ENCODE data around the gene CAPS.

- no peak for TF ChIP-seq YY1 (IDR thresholded peaks at IDR 0.05; ENCODE audit: insufficient read depth, insufficient read length)
- TF ChIP-seq ZNF274 (IDR thresholded peaks at IDR 0.05; ENCODE audit: low read depth, low read length), result no peak
- no peak for TF ChIP-seq SUZ12 (IDR thresholded peaks at IDR 0.05; ENCODE audit: extremely low read depth, insufficient read depth, insufficient read length)
Measured at GRCh38 chr19:5923356-5923755, 9.3 kb downstream of the CAPS start.

Measured in NT2/D1 (cell line).